NB4 (cell line): Measurements from ENCODE around the gene TBL1XR1.
"Not testable (repeated sequence)": the region's sequence is repeated elsewhere in the genome, so short reads cannot be mapped to it uniquely, and the experiment has no call there.

Experiments
- DNase-seq: peaks from one replicate; pipeline ENCODE4 v3.0.0; 2010; ENCODE audit warnings: low read depth
- H3K4me3 ChIP-seq: one replicate; pipeline ENCODE4 v1.5.1; 2011; ENCODE audit warnings: mild to moderate bottlenecking, low read depth, low read length, moderate library complexity
- CTCF ChIP-seq: IDR thresholded peaks from one replicate; pipeline ENCODE4 v1.5.1; 2012; ENCODE audit warnings: low read depth, low read length
- MAX ChIP-seq: IDR thresholded peaks from 2 replicates; pipeline ENCODE4 v1.6.1; 2011; ENCODE audit warnings: low read depth, low read length
- MYC ChIP-seq: IDR thresholded peaks from 2 replicates; pipeline ENCODE4 v1.6.1; 2011; ENCODE audit warnings: low read depth, low read length
- POLR2A ChIP-seq: IDR thresholded peaks from 2 replicates; pipeline ENCODE4 v1.6.1; 2011; ENCODE audit warnings: mild to moderate bottlenecking; ENCODE audit not compliant: insufficient read length; ENCODE audit errors: extremely low read depth

The TBL1XR1 gene

GRCh38 chr3:177145381-177145780 lies 51.9 kb downstream of the TBL1XR1 start:
- DNase-seq: no peak
- no peak for TF ChIP-seq POLR2A
- TF ChIP-seq MAX: no peak
- TF ChIP-seq CTCF: no peak
- no peak for TF ChIP-seq MYC
- no peak overlapping the region for H3K4me3 ChIP-seq

DNA sequence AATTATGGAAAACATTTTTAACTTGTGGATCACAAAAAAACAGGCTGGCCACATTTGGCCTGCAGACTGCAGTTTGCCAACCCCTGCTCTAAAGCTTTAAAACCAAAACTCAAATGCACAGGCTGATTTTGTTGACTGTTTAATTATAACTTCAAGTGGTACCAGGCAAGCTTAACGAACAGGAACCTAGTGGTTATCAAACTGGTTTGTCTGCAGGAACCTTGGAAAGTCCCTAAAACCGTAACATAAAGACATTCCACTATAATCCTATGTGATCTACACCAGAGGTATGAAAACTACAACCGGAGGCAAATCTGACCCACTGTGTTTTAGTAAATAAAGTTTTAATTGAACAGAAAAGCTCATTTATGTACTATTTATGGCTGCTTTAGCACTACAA lies 52.4 kb downstream of the TBL1XR1 start:
- H3K4me3 ChIP-seq: no peak overlapping the region
- no peak for DNase-seq
- TF ChIP-seq MYC (no peak), MAX (no peak), CTCF (no peak), POLR2A (no peak)

DNA sequence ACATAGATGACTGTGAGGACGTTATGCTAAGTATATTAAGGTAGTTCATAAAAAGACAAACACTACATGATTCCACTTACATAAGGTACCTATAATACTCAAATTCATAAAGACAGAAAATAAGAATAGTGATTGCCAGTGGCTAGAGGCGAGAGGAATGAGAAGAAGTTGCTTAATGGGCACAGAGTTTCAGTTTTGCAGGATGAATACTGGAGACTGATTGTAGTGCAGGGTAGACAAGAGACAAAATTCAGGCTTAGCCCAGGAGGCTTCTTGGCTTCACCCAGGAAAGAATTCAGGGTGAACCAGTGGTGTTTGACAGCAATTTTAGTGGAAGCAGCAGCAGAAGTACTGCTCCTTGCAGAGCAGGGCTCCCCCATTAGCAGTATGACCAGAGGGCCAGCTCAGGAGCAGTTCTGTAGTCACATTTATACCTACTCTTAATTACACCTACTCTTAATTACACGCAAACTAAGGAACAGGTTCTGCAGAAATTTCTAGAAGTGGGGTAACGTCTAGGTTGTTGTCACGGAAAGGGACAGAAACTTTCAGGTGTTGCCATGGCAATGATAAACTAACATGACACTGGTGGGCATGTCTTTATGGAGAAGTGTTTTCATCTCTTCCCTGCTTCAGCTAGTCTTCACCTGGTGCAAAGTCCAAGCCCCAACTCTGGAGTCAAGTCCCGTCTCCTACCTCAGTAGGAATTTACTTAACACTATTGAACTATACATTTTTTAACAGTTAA lies 55.2 kb downstream of the TBL1XR1 start:
- TF ChIP-seq POLR2A (no peak), MYC (no peak), CTCF (no peak), MAX (no peak; the same call in 1 of the 2 replicates)
- H3K4me3 ChIP-seq: no peak overlapping the region
- no peak for DNase-seq

- DNase-seq: no peak
- TF ChIP-seq MYC (no peak), CTCF (no peak), POLR2A (no peak), MAX (no peak)
- H3K4me3 ChIP-seq: no peak overlapping the region
Measured at GRCh38 chr3:177141471-177141870, 55.8 kb downstream of the TBL1XR1 start.

DNA sequence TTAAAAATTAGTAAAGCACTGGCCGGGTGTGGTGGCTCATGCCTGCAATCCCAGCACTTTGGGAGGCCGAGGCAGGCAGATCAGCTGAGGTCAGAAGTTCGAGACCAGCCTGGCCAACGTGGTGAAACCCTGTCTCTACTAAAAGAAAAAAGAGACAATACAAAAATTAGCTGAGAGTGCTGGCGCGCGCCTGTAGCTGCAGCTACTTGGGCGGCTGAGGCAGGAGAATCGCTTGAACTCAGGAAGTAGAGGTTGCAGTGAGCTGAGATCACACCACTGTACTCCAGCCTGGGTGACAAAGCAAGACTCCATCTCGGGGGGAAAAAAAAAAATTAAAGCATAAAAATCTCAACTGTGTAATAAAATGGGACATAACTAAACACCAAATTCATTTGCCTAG lies 58.1 kb downstream of the TBL1XR1 start:
- not testable (repeated sequence) for H3K4me3 ChIP-seq, DNase-seq

- no peak for TF ChIP-seq CTCF
- no peak for TF ChIP-seq POLR2A
- TF ChIP-seq MYC: no peak
- no peak for TF ChIP-seq MAX
- DNase-seq: no peak
- H3K4me3 ChIP-seq: no peak overlapping the region
Measured at GRCh38 chr3:177137774-177138705, 59.2 kb downstream of the TBL1XR1 start.
